Measurements from ENCODE around the gene VPS51.

GRCh38 chr11:65119670-65119995 is 23.6 kb downstream of the VPS51 start:
- TF ChIP-seq CTCF (IDR thresholded peaks at IDR 0.05; ENCODE audit: poor library complexity, severe bottlenecking), result no peak
- no peak for TF ChIP-seq SMC3 (conservative IDR thresholded peaks at IDR 0.05; ENCODE audit: poor library complexity)
- no peak for TF ChIP-seq TAF1 (IDR thresholded peaks at IDR 0.05; ENCODE audit: low read depth)
- TF ChIP-seq EZH2 (IDR thresholded peaks at IDR 0.05; ENCODE audit: borderline replicate concordance, insufficient read depth, low read length, poor library complexity, severe bottlenecking), result no peak
- TF ChIP-seq MXI1 (conservative IDR thresholded peaks at IDR 0.05; ENCODE audit: poor library complexity, severe bottlenecking), result no peak
- TF ChIP-seq EP300 (conservative IDR thresholded peaks at IDR 0.05; ENCODE audit: poor library complexity, severe bottlenecking), result no peak
- TF ChIP-seq RAD21 (conservative IDR thresholded peaks at IDR 0.05), result no peak

All from neural cell (in vitro differentiated cells).